Measurements from ENCODE around the gene PAK4.

Gene PAK4

DNA sequence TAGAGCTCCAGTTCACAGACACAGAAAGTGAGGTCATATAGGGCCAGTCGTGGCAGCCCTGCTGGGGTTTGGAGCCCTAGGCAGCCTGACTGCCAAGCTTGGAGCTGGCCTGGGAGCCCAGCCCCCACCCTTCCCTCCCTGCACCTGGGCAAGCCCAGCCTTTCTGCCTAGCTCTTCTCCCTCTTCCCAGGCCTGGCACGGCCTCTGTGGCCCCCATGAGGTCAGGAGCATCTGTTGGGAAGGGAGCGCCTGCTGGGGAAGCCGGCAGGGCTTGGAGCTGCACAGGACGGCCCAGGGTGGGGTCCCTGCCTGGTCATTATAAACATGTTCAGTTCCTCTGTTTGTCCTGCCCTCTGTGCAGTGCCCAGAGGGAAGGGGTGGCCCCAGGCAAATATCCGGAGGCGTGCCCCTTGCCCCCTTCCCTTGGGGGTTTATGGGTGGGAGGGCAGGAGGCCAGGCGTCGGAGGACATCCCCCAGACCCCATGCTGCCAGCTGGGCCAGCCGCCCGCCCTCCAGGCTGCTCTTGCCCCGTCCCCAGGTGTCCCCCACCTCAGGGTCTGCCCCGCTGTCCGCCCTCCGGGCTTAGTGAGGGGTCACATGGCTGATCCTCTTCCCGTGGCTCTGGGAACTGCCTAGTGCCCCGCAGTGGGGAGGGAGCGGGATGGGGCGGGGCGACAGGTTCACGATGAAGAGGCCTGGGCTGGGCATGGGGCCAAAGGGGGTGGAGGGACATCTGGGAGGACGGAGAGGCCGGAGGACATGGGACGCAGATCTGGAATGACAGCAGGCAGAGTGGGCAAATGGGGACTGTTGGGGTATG lies 41.2 kb downstream of the PAK4 start:
- no peak for DNase-seq

DNA sequence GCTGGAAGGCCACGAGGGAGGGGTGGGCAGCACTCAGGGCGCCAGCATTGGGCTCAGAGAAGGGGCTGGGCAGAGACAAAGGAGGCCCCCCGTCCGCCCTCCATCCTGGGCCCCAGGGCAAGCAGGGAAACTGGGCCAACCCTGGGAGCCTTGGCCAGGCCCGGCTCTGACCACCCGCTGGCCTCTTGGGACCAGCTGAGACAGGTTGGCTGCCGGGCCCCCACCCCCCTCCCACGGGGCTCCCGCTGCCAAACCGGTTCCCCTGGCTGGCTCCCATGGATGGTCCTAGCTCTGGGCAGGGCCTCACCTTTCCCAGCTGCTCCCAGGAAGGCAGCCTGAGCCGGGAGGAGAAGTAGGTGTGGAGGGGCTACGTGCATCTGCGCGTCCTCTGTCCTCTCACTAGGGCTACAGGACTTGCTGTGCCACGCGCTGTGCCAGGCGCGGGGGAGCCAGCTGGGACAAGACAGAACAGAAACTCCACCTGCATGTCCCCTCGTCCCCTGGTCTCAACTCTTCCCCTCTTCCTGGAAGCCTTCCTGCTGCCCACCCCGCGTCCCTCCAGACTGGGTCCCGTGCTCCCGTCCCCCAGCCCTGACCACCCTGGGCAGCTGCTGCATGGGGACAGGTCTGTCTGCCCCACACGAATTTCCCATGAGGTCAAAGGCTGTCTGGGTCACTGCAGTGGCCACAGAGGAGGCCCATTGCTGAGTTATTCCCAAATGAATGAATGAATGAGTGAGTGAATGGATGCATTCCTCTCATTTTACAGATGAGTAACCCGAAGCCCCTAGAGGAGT lies 42.1 kb downstream of the PAK4 start:
- no peak for DNase-seq

- no peak for DNase-seq
Measured at GRCh38 chr19:39168258-39169142, 42.9 kb downstream of the PAK4 start.

DNA sequence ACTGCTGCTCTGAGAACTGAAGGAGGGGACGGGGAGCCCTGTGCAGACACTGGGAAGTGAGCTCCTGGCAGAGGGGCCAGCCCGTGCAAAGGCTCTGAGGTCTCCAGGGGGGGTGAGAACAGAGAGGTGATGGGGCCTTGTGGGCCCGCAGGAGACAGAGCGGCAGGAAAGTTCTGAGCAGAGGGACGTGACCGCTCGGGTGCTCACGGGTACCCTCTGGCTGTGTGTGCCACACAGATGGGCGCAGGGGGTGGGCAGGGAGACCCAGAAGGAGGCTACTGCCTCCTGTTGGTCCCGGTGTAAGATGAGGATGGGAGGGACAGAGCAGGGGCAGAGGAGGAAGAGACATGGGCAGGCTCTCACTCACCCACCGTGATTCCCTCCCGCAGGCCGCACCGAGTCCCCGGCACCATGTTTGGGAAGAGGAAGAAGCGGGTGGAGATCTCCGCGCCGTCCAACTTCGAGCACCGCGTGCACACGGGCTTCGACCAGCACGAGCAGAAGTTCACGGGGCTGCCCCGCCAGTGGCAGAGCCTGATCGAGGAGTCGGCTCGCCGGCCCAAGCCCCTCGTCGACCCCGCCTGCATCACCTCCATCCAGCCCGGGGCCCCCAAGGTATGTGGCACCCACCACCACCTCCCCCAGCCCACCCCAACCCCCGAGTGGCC lies 43.7 kb downstream of the PAK4 start:
- no peak for DNase-seq

DNA sequence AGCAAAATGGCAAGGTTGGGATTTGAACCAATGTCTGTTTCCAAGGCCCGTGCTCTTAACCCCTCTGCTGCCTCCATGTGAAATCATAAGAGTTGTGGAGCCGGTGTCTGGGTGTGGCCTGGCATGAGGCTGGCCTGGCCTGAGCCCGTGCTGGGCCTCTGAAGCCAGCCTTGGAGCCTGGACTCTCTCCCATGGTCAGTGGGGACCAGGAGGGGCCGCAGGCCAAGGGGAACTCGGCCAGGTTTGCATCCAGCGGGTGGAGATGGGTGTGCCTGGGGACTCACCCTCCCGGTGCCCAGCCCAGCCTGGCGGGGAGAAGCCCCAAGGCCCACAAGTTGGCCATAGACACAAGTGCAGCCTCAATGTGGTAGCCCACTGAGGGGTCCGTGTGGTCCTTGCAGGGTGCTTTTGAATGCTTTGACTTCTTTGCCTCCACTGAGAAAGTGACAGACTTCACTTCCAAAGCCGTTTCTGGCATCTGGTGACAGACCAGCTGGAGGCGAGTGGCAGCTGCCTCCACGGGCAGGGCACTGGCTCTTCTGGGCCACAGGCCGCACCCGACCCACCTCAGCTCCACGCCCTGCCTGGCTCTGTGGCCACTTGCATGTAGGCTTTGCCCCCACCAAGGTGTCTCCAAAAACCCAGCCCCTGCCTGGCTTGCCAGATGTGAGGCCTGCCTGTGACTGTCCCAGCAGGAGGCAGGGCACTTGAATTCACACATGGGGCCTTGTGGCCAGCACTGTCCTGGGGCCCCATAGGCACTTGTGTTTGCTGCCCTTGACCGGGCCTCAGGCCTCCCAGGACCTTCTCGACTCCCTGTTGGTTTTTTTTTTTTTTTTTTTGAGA lies 45.0 kb downstream of the PAK4 start:
- DNase-seq = no peak

DNA sequence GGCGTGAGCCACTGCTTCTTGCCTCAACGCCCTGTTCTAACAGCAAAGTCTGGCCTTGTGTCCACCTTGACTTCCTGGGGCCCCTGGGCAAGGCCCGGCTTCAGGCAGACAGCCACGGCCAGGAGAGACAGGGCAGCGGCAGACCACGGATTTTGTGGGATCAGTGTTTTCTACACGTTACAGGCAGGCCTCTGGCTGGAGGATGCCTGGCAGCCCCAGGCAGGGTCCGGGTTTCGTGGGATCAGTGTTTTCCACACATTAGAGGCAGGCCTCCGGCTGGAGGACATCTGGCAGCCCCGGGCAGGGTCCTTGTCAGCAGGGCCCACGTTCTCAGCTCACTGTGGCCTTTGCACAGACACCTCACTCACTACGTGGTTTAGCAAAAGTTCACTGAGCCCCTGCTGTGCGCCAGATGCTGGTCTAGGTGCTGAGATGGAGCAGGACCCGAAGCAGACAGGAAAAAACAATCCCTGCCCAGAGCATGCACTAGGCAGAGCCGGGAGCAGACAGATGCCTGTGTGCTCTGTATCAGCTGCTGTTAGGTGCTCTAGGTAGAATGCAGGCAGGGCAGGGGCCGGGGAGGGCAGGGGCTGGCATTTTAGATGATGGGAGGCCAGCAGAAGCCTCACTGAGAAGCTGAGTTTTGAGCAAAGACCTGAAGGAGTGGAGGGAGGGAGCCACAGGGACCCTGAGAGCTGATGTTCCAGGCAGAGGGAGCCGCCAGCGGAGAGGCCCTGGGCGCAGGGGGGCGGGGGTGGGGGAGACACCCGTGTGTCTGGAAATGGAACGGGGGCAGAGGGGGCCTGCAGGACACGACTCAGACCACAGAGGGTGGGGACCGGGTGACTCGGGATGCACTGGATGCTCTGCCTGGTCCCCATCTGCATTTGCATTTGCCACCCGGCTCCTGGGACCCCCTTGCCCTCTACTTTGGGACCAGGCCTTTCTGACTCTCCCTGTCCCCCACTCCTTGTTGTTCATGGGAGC lies 46.2 kb downstream of the PAK4 start:
- no peak for DNase-seq

- no peak for DNase-seq
Measured at GRCh38 chr19:39172700-39173501, 47.3 kb downstream of the PAK4 start.

DNA sequence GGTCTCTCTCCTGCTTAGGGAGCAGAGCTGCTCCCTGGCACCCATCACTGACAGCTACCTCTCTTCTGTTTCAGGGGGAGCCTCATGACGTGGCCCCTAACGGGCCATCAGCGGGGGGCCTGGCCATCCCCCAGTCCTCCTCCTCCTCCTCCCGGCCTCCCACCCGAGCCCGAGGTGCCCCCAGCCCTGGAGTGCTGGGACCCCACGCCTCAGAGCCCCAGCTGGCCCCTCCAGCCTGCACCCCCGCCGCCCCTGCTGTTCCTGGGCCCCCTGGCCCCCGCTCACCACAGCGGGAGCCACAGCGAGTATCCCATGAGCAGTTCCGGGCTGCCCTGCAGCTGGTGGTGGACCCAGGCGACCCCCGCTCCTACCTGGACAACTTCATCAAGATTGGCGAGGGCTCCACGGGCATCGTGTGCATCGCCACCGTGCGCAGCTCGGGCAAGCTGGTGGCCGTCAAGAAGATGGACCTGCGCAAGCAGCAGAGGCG lies 48.0 kb downstream of the PAK4 start:
- DNase-seq = no peak

GRCh38 chr19:39174142-39174541 lies 48.6 kb downstream of the PAK4 start:
- DNase-seq = no peak

DNA sequence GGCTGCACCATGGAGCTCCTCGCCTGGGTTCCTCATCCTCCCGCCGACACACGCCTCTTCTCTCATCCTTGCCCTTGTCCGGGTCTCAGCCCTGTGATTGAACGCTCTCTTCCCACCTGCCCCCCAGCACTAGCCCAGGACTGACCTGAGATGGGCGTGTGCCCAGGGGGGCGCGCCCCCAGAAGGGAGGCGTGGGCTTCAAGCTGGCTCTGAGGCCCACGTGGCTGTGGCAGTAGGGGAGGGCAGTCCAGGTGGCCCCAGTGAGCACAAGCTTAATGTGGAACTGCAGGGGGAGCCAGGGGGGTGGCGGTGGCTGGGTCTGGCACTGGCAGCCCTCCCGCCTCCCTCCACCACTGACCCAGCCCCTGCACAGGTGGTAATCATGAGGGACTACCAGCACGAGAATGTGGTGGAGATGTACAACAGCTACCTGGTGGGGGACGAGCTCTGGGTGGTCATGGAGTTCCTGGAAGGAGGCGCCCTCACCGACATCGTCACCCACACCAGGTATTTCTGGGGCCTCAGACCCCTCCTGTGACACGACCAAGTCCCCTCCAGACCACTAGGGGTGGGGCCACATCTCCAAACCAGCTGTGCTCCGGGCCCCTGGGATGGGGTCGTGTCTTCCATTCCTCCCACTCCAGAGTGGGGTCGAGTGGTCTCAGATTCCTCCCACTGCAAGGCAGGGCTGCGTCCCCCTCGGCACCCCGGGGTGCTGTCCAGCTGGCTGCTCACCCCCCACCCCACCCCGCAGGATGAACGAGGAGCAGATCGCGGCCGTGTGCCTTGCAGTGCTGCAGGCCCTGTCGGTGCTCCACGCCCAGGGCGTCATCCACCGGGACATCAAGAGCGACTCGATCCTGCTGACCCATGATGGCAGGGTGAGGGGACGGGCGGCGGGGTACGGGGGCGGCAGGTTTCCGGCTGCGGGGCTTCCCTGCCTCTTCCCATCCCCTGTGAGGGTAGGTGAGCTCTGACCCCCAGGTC lies 49.3 kb downstream of the PAK4 start:
- DNase-seq = no peak

GRCh38 chr19:39175564-39175963 lies 50.0 kb downstream of the PAK4 start:
- DNase-seq = no peak

DNA sequence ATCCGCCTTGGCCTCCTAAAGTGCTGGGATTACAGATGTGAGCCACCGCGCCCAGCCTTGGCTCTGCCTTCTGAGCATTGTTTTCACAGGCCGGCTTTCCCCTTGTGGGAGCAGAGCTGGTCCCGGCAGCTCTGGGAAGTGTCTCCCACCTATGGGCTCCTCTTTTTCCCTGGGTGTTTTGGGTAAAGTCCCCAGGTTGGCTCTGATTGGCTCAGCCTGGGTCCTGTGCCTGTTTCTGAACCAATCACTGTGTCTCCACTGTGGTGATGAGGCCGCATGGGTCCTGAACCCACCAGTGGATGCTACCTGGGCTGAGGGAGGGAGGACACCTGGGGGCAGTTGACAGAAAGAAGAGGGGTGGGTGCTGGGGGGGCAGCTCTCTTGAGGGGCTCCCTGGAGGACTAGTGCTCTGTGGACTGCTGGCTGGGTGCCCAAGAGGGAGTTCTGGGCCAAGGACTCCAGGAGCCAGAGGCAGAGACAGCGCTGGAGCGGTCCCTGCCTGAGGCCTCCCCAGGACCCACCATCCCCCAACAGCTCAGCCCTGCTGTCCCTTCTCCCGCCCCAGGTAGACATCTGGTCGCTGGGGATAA lies 51.6 kb downstream of the PAK4 start:
- DNase-seq = no peak

DNA sequence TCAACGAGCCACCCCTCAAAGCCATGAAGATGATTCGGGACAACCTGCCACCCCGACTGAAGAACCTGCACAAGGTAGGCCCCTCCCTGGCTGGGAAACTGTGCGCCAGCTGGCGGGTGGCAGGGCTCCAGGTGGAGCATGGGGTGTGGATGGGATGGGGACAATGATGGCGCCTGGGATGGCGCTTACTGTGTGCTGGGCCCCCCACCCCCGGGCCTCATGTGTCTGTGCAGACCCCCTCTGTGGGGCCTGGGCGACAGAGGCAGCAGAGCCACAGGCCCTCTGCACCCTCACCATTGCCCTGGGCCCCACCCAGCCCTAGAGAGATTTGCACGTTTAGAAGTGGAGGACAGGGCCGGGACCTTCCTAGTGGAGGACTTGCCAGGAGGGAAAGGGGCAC lies 52.1 kb downstream of the PAK4 start:
- DNase-seq = no peak

GRCh38 chr19:39178296-39179006 lies 52.9 kb downstream of the PAK4 start:
- no peak for DNase-seq

DNA sequence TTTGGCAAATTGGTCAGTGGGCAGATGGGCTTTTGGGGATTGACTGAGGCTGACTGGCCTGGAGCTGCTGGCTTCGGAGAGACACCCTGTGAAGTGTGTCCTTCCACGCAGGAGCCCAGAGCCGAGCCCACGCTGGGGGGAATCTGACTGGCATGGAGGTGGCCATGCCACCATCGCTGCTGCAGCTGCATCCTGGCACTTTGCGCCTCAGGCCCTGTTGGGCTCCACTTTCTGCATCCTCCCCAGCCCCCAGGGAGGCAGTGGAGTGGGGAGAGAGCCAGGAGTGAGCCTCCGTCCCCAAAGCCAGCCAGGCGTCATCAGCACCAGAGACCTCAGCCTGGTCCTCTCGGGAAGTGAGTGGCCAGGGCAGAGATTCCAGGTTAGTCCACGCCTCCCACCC lies 54.2 kb downstream of the PAK4 start:
- no peak for DNase-seq

DNA sequence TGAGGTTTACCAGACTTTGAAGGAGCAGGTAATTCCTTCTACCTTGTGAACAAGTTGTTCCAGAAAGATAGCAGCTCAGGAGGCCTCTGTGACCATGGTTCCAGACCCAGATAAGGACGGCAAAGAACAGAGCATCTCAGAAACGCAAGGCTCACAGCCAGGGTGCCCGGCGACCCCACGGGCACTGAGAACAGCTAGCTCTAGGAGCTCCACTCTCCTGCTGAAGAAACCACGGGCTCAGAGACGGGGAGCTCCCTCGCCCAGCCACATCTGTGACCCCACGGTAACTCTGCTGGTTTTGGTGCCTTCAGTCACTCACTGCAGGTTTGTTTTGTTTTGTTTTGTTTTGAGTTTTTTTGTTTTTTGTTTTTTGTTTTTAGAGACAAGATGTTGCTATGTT lies 55.2 kb downstream of the PAK4 start:
- DNase-seq = no peak
